ENCODE results near the gene PRTN3.
A peak's percentile ranks its signal among the peaks of the same experiment; 100 is the strongest.
"Not testable (repeated sequence)": the region's sequence is repeated elsewhere in the genome, so short reads cannot be mapped to it uniquely, and the experiment has no call there.

PRTN3 gene

GRCh38 chr19:862581-863314 is 21.9 kb downstream of the PRTN3 start:
- DNase-seq (ENCODE audit: low read depth in 3 of 3, low spot score in 1 of 3): peak; percentile 47 to 69 (median 48)

GRCh38 chr19:863315-863620 is 22.5 kb downstream of the PRTN3 start:
- DNase-seq (ENCODE audit: low read depth in 3 of 3, low spot score in 1 of 3): no peak

DNA sequence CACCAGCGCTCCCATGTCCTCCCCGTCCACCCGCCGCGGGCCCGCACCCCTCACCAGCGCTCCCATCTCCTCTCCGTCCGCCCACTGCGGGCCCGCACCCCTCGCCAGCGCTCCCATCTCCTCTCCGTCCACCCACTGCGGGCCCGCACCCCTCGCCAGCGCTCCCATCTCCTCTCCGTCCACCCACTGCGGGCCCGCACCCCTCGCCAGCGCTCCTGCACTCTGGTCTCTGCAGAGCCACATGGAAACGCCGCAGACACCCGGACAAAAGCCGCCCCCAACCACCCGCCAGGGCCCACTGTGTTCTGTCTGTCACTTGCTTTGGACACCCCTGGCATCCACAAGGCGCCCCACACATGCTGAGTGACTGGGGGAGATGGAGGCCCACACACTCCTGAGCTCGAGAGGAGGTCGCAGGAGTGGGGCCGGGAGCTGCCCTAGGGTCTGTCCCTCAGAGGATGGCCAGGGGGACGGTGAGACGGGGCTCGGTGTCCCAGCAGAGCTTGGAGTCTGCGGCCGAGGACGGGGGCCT is 26.0 kb downstream of the PRTN3 start:
- DNase-seq (ENCODE audit: low read depth in 3 of 3, low spot score in 1 of 3): no peak

DNA sequence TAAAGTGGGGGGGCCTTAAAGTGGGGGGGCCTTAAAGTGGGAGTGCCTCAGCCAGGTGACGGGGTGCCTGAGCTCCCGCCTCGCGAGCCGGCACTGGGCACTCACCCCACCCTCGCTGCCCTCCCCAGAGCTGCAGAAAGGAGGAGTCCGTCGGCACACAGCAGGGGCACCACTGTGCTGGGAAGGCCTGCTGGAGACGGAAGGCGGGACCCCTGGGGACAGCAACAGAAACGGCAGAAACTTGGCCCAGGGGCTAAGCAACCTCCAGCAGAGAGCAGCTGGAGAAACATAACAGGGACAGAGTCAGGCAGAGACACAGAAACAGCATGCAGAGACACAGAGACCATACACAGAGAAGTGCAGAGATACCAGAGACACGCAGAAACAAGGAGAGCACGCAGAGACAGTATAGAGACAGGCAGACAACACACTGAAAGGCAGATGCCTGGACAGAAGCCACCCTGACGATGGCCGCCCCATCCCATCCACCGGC is 26.5 kb downstream of the PRTN3 start:
- DNase-seq (ENCODE audit: low read depth in 3 of 3, low spot score in 1 of 3): no peak

DNA sequence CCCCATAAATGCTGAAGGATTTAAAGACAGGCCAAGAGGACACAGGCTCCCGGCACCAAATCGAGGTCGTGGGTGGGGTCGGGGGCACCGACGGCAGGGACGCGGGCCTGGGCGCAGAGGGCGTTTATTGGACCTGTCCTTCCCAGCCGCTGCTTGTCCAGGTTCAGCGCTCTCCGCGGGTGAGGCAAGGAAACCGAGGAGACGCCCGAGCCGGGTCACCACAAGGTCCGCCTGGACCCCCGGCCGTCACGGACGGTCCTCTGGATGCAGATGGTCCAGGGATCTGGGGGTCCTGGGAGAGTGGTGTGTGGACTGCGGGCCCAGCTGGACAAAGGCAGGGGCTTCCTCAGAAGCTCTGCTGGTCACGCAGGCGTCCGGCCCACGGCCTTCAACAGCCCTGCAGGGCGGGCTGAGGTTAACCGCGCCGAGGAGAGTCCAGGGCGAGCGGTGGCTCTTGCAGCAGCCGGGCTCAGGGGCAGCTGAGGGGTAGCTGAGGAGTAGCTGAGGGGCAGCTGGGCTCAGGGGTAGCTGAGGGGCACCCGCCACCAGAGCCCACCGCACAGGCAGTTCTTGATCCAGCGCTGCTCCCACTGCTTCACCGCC is 27.2 kb downstream of the PRTN3 start:
- DNase-seq (ENCODE audit: low read depth in 3 of 3, low spot score in 1 of 3): no peak

GRCh38 chr19:868458-869244 is 27.9 kb downstream of the PRTN3 start:
- DNase-seq (ENCODE audit: low read depth in 3 of 3, low spot score in 1 of 3): no peak

DNA sequence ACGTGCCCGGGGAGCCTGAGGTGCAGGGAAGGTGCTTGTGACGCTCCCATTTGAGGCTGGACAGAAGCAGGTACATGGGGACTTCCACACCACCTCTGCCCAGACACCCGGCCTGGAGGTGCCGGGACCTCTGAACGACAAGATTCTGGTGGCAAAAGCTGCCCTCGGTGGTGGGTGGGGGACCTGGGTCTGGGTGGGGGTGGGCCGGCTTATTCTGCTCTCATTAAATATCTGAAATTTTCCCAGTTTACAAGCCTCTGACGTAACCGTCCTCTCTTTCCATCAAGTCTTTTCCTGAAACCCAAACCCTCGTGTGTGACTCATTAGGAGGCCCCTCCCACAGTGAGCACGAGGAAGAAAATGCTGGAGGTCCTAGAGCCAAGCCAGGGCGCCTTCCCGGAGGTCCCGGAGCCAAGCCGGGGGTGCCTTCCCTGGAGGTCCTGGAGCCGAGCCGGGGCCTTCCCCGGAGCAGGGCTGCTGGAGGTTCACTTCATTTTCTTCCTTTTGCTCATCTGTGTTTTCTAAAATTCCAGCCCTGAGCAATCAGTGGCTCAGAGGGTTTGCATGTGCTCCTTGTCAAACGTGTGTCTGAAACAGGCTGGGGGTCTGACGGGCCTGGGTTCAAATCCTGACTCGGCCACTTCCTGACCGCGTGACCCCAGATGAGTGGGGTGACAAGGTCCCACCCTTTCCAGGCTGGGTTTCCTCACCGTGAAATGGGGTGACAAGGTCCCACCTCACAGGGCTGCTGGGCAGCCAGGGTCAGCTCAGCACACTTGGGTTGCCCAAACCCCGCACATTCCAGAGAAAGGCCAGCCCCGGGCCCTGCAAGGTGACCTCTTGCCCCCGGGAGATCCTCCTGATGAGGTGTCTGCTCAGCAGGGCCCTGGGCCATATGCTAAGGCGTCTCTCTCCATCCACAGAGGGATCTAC is 28.7 kb downstream of the PRTN3 start:
- no peak for DNase-seq (ENCODE audit: low read depth in 3 of 3, low spot score in 1 of 3)

GRCh38 chr19:870314-870713 is 29.5 kb downstream of the PRTN3 start:
- DNase-seq (ENCODE audit: low read depth in 3 of 3, low spot score in 1 of 3): no peak

- no peak for DNase-seq (ENCODE audit: low read depth in 3 of 3, low spot score in 1 of 3)
These were observed 30.2 kb downstream of the PRTN3 start for GRCh38 chr19:870963-871401.

GRCh38 chr19:871446-872265 is 30.9 kb downstream of the PRTN3 start:
- DNase-seq (ENCODE audit: low read depth in 3 of 3, low spot score in 1 of 3): no peak

- peak; percentile 45 to 63 (median 53) for DNase-seq (ENCODE audit: low read depth in 3 of 3, low spot score in 1 of 3)
These were observed 31.6 kb downstream of the PRTN3 start for GRCh38 chr19:872266-872951.

DNA sequence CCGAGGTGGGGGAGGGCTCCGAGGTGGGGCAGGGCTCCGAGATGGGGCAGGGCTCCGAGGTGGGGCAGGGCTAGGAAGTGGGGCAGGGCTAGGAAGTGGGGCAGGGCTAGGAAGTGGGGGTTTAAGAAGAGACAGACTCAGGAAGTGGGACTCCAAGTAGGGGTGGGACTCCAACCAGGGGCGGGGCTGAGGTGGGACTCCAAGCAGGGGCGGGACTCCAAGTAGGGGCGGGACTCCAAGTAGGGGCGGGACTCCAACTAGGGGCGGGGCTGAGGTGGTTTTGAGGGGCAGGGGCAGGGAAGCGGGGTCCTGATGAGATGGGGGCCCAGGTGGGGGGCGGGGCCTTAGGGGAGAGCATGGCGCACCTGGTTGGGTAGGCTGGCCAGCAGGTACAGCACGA is 32.3 kb downstream of the PRTN3 start:
- peak; percentile 21 to 70 (median 46) for DNase-seq (ENCODE audit: low read depth in 3 of 3, low spot score in 1 of 3)

DNA sequence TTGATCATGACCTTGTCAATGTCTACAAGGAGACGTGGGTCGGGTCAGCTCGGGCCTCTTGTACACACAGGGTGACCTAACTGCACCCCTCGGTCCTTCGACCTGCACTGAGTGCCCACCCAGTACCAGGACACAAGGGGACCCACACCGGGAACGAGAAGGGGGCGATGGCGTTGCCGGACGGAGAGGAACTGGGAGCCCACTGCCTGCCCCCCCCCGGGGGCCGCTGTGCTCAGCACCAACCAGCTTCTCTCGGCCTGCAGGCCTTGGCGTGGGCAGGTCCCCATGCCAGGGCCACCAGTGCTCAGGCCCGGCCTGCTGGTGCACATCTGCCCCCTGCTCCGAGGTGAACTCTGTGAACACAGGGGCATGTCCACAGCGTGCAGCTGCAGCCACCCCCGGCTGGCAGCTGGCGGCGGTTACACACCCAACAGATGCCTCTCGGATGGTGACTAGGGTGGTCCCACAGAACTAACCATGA is 32.8 kb downstream of the PRTN3 start:
- DNase-seq (ENCODE audit: low read depth in 3 of 3, low spot score in 1 of 3): no peak

- no peak for DNase-seq (ENCODE audit: low read depth in 3 of 3, low spot score in 1 of 3)
These were observed 34.6 kb downstream of the PRTN3 start for GRCh38 chr19:875265-875879.

GRCh38 chr19:876089-876488 is 35.3 kb downstream of the PRTN3 start:
- DNase-seq (ENCODE audit: low read depth in 3 of 3, low spot score in 1 of 3): no peak

GRCh38 chr19:876780-877314 is 36.0 kb downstream of the PRTN3 start:
- DNase-seq (ENCODE audit: low read depth in 3 of 3, low spot score in 1 of 3): no peak

- not testable (repeated sequence) for DNase-seq (ENCODE audit: low read depth in 3 of 3, low spot score in 1 of 3)
These were observed 37.3 kb downstream of the PRTN3 start for GRCh38 chr19:877992-878660.

Data from stimulated activated CD4-positive, alpha-beta T cell treated with anti-CD3 and anti-CD28 coated beads, TNF-alpha, amount 100 ng/mL, for 1 hour (primary cell).